GM21360 (cell line): Measurements from ENCODE around the gene NTM.
A peak's percentile ranks its signal among the peaks of the same experiment; 100 is the strongest.

ENCODE experiments used
- ATAC-seq: cut with Tn5 transposase; IDR thresholded peaks from one replicate; pipeline ENCODE4 v1.9.1; 2021; ENCODE audit warnings: mild to moderate bottlenecking, moderate library complexity; ENCODE audit not compliant: unreplicated experiment

NTM gene

GRCh38 chr11:131845255-131845654, 474.8 kb downstream of the NTM start:
- ATAC-seq: no peak

- no peak for ATAC-seq
Observed at GRCh38 chr11:131849485-131849884, 479.1 kb downstream of the NTM start.

GRCh38 chr11:131850507-131850906, 480.1 kb downstream of the NTM start:
- no peak for ATAC-seq

GRCh38 chr11:131851964-131852755, 481.7 kb downstream of the NTM start:
- no peak for ATAC-seq

- no peak for ATAC-seq
Observed at GRCh38 chr11:131852757-131853156, 482.3 kb downstream of the NTM start.

DNA sequence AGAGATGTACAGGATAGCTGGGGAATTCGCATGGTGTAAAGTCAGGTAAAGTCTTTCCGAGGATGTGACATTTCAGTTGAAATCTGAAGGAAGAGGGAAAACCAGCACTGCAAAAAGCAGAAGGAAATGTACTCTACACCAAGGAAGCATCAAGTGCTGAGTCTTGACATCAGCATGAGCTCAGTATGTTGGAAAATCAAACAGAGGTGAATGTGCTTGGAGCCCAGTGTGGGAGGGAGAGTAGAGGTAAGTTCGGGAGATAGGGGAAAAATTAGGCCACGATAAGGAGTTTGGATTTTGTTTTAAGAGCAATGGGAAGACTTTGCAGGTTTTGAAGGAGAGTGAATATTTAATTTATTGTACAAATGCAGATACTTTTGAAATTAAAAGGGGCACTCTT, 484.0 kb downstream of the NTM start:
- ATAC-seq: no peak

DNA sequence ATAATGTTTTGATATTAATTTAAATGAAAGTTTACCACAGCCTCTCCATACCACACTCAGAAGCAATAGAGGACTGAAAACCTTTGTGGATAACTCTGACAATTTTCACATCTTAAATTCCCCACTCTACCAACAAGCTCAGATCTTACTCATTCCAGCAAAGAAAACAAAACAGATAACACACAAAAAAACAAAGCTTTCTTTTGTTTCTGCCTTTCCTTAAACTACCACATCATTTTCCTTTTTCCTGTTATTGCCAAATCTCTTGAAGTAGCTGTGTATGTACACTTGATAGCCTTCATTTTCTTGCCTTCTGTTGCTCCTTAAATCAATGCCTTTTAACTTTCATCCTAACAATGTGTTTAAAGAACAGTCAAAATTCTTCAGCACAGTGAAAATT, 484.9 kb downstream of the NTM start:
- ATAC-seq: no peak

- ATAC-seq: no peak
Observed at GRCh38 chr11:131857246-131857645, 486.8 kb downstream of the NTM start.

DNA sequence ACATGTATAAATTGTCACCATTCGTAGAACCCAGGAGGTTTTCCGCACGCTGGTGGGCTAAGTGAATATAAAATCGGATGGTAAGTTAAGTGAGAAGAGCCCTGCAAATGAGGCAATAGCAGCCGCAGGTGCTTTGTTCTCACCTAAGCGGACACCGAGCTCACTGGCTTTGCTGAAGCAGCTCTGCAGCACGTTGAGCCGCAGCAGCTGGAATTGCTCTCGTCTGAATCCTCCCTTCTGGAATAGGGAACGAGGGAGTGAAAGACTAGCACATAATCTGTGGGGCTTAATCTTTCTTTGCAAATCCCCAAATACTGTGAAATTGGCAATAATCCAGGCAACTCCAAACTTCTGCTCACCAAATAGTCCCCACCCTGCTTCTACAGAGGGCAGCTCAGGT, 488.1 kb downstream of the NTM start:
- no peak for ATAC-seq

- ATAC-seq: no peak
Observed at GRCh38 chr11:131859538-131860210, 489.3 kb downstream of the NTM start.

- no peak for ATAC-seq
Observed at GRCh38 chr11:131864228-131864627, 493.8 kb downstream of the NTM start.

- no peak for ATAC-seq
Observed at GRCh38 chr11:131865860-131866259, 495.4 kb downstream of the NTM start.

DNA sequence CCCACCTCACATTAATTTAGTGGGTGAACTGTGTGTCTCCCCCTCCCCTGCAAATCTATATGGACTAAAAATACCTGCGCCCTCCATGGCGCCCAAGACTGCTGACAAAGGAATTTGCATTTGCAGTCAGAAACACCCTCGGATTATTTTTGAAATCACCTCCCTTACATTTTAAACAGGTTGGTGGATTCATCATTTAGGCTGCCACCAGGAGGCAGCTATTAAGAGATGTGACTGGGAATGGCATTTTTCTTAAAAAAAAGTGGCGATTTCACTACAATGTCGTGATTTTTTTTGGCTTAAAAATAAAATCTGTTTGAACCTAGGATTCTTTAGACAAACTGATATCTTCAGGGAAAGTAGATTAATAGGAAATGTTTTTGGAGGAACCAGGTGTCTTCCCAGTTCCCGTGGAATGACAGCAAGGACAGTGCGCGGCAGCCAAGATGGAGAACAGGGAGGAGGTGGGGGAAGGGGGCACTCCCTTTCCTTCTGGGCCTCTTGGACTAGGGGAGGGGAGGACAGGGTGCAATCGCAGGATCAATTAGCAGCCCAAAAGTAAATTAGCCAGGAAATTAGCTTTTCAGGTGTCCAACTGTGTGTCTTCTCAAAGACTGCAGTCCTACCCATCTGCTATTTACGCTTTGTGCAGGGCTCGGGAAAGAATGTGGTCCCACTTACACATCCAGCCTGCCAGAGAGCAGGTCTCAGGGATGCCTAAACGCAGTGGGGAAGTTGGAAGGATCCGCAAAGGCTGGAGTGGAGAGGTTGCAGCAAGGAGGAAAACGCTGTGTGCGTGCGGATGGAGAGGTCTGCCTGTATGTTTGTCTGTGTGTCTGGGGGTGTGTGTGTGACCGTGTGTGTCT, 496.4 kb downstream of the NTM start:
- ATAC-seq: no peak

- ATAC-seq: peak; percentile 75
Observed at GRCh38 chr11:131867457-131868257, 497.2 kb downstream of the NTM start.

DNA sequence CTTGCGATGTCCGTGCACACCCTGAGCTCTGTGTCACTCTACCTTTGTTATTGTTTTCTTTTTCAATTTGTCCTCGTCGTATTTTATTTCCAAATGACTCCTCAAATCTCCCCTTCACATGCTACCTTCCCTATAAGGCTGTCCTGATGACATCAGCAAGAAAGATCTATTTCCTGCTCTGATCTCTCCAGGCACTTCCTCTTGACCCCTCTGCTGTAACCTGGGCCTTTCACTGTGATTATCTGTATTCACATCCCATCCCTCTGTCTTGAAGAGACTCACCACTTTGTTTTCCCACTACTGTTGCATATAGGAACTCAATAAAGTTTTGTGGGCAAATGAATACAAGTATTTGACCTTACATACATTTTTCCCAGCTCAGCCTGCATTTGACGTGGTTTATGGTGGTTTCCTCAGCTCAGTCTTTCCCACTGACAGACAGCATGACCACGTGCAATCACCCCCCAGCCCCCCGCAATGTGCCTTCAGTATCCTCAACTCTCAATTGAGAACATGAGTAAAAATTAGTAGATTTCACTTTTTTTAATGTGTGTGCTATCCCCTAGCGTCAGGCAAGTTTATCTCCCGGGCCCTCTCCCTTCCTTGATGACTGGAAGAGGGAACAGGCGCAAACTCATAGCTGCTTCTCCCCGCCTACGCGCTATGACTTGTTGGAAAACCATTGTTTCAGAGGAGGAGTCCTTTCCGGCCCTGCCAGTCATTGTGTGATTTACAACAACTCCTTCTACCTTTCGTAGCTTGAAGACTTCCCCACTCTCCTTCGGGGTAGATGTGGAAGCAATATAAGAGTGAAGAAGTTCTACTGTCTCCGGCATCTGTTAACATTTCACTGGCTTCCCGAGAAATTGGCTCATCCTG, 498.5 kb downstream of the NTM start:
- no peak for ATAC-seq

GRCh38 chr11:131870305-131870704, 499.9 kb downstream of the NTM start:
- no peak for ATAC-seq

DNA sequence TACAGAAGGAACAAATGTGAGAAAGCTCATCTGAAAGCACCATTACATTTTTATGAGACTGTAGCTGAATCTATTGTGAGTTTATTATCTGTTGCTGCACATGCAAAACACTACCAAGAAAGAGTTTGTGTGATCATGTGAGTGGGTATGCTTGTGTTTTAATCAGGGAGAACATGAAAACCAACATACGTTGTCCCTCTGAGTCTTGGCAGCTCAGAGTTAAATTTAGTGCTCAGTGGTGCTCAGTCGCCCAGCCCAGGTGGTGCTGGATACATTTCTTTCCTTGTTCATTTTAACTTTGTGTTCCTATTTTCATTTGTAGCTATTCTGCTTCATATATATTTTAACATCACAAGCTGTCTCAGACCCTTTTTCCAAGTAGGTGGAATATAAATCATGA, 500.6 kb downstream of the NTM start:
- no peak for ATAC-seq

- no peak for ATAC-seq
Observed at GRCh38 chr11:131874070-131874469, 503.7 kb downstream of the NTM start.

DNA sequence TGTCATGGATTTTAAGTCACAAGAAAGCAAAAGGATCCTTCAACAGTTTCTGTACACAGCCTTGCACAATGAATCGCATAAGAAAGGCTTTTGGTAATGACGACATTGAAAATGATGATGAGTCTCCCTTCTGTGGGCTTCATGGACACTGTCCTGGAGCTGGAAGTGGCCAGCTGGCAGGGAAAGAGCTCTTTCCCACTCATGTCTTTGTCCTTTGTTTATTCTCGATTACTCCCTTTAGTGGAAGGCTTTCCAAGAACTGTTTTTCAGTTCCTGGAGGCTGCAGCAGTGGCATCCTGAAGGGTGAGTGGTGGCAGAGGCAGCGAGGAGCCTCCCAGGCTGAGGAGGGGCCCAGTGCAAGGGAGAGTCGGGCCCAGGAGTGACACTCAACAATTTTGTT, 505.2 kb downstream of the NTM start:
- ATAC-seq: no peak
